HAP-1 (cell line): ENCODE data around the gene SCIN.

Experiments
- DNase-seq, 2 experiments: peaks; one replicate each; pipeline ENCODE4 v3.0.0-alpha.2; 2016 to 2020; ENCODE audit warnings: low spot score in 2 of 2
- H3K27me3 ChIP-seq: fragments of 250-450 bp; sonication (Bioruptor Pico); 2 replicates; pipeline ENCODE4 v1.5.1; 2020; ENCODE audit warnings: low read depth, mild to moderate bottlenecking, moderate library complexity
- H3K36me3 ChIP-seq: fragments of 250-450 bp; sonication (Bioruptor Pico); replicated peaks from 2 replicates; pipeline ENCODE4 v1.5.1; 2020; ENCODE audit warnings: mild to moderate bottlenecking
- H3K4me1 ChIP-seq: fragments of 250-450 bp; sonication (Bioruptor Pico); 2 replicates; pipeline ENCODE4 v1.5.1; 2020; ENCODE audit warnings: mild to moderate bottlenecking
- H3K4me3 ChIP-seq: fragments of 250-450 bp; sonication (Bioruptor Pico); 2 replicates; pipeline ENCODE4 v1.5.1; 2020; ENCODE audit warnings: mild to moderate bottlenecking, moderate library complexity
- H3K9me3 ChIP-seq: fragments of 250-450 bp; sonication (Bioruptor Pico); 2 replicates; pipeline ENCODE4 v1.5.1; 2020; ENCODE audit warnings: mild to moderate bottlenecking, moderate library complexity
- in situ Hi-C: fragments of 300-500 bp; cut with MboI; formaldehyde crosslinking; loops from 3 replicates; pipeline ENCODE4 v1.14.3; 2020; ENCODE audit warnings: low sequenced_read_pairs, inconsistent platforms, mixed read lengths

The SCIN gene

GRCh38 chr7:12609561-12609960, 39.0 kb downstream of the SCIN start:
- Histone ChIP-seq H3K4me3 (no peak overlapping the region), H3K4me1 (no peaks in the 10 kb centered on the region), H3K27me3 (no peaks in the 10 kb centered on the region; the same call in 1 of the 2 replicates), H3K9me3 (no peaks in the 10 kb centered on the region), H3K36me3 (no peaks in the 10 kb centered on the region)
- DNase-seq, result no peak
- in situ Hi-C loops, result no loop called here

GRCh38 chr7:12610899-12611298, 40.4 kb downstream of the SCIN start:
- no peaks in the 10 kb centered on the region for H3K4me1 ChIP-seq
- no peak for DNase-seq
- in situ Hi-C loops, result no loop called here

GRCh38 chr7:12612622-12613021, 42.1 kb downstream of the SCIN start:
- Histone ChIP-seq H3K4me3 (no peak overlapping the region), H3K4me1 (no peaks in the 10 kb centered on the region), H3K9me3 (no peaks in the 10 kb centered on the region), H3K36me3 (no peaks in the 10 kb centered on the region), H3K27me3 (no peaks in the 10 kb centered on the region; the same call in 1 of the 2 replicates)
- no peak for DNase-seq
- in situ Hi-C loops, result no loop called here

More at GRCh38 chr7:12610899-12611298, 40.4 kb downstream of the SCIN start:
- Histone ChIP-seq H3K4me3 (no peak overlapping the region), H3K36me3 (no peaks in the 10 kb centered on the region), H3K27me3 (no peaks in the 10 kb centered on the region; the same call in 1 of the 2 replicates), H3K9me3 (no peaks in the 10 kb centered on the region)

- no peak overlapping the region for H3K4me3 ChIP-seq
- H3K27me3 ChIP-seq, result no peaks in the 10 kb centered on the region
- in situ Hi-C loops, result loop anchor here (10.0 kb wide), 1 partner anchor 105 kb away; no protein-coding TSS in a partner anchor
- H3K9me3 ChIP-seq, result no peaks in the 10 kb centered on the region
- H3K36me3 ChIP-seq, result no peaks in the 10 kb centered on the region
- H3K4me1 ChIP-seq, result peaks cover 6% of the 10 kb centered on the region; the same call in 1 of the 2 replicates
- DNase-seq, result no peak
Measured at GRCh38 chr7:12619461-12620069, 49.0 kb downstream of the SCIN start.

- H3K27me3 ChIP-seq, result no peaks in the 10 kb centered on the region
- H3K9me3 ChIP-seq, result no peaks in the 10 kb centered on the region
- DNase-seq, result no peak
- H3K36me3 ChIP-seq, result no peaks in the 10 kb centered on the region
- H3K4me1 ChIP-seq, result peaks cover 6% of the 10 kb centered on the region; the same call in 1 of the 2 replicates
- H3K4me3 ChIP-seq, result no peak overlapping the region
- in situ Hi-C loops, result loop anchor here (10.0 kb wide), 1 partner anchor 106 kb away; no protein-coding TSS in a partner anchor
Measured at GRCh38 chr7:12620371-12620770, 49.9 kb downstream of the SCIN start.

- H3K27me3 ChIP-seq, result no peaks in the 10 kb centered on the region
- in situ Hi-C loops, result loop anchor here (10.0 kb wide), 1 partner anchor 108 kb away; no protein-coding TSS in a partner anchor
- no peak overlapping the region for H3K4me3 ChIP-seq
- no peak for DNase-seq
- H3K9me3 ChIP-seq, result no peaks in the 10 kb centered on the region
- peaks cover 6% of the 10 kb centered on the region; the same call in 1 of the 2 replicates for H3K4me1 ChIP-seq
- H3K36me3 ChIP-seq, result no peaks in the 10 kb centered on the region
Measured at GRCh38 chr7:12623223-12623622, 52.7 kb downstream of the SCIN start.

GRCh38 chr7:12623885-12624498, 53.5 kb downstream of the SCIN start:
- Histone ChIP-seq H3K4me1 (peaks cover 6% of the 10 kb centered on the region; the same call in 1 of the 2 replicates), H3K9me3 (no peaks in the 10 kb centered on the region), H3K27me3 (no peaks in the 10 kb centered on the region), H3K36me3 (no peaks in the 10 kb centered on the region), H3K4me3 (no peak overlapping the region)
- in situ Hi-C loops, result loop anchor here (10.0 kb wide), 1 partner anchor 109 kb away; no protein-coding TSS in a partner anchor
- peak in 1 of 2 experiments; percentile 54 for DNase-seq

GRCh38 chr7:12625836-12626235, 55.3 kb downstream of the SCIN start:
- H3K9me3 ChIP-seq, result no peaks in the 10 kb centered on the region
- no peaks in the 10 kb centered on the region for H3K27me3 ChIP-seq
- H3K4me3 ChIP-seq, result no peak overlapping the region
- H3K4me1 ChIP-seq, result peaks cover 13% of the 10 kb centered on the region
- in situ Hi-C loops, result loop anchor here (10.0 kb wide), 1 partner anchor 111 kb away; no protein-coding TSS in a partner anchor
- no peaks in the 10 kb centered on the region for H3K36me3 ChIP-seq
- no peak for DNase-seq

GRCh38 chr7:12629816-12630512, 59.4 kb downstream of the SCIN start:
- H3K4me3 ChIP-seq, result no peak overlapping the region
- H3K27me3 ChIP-seq, result no peaks in the 10 kb centered on the region
- H3K36me3 ChIP-seq, result no peaks in the 10 kb centered on the region
- no peak for DNase-seq
- peaks cover 10% of the 10 kb centered on the region for H3K4me1 ChIP-seq
- in situ Hi-C loops, result loop anchor here (10.0 kb wide), 2 partner anchors 115 to 635 kb away; no protein-coding TSS in a partner anchor
- no peaks in the 10 kb centered on the region for H3K9me3 ChIP-seq

- in situ Hi-C loops, result loop anchor here (10.0 kb wide), 1 partner anchor 634 kb away; no protein-coding TSS in a partner anchor
- DNase-seq, result peak; percentile 44 to 47
- H3K4me3 ChIP-seq, result no peak overlapping the region
Measured at GRCh38 chr7:12630513-12630819, 59.9 kb downstream of the SCIN start.

GRCh38 chr7:12633582-12633981, 63.1 kb downstream of the SCIN start:
- in situ Hi-C loops, result loop anchor here (10.0 kb wide), 1 partner anchor 631 kb away; no protein-coding TSS in a partner anchor
- no peaks in the 10 kb centered on the region for H3K36me3 ChIP-seq
- peaks cover 6% of the 10 kb centered on the region for H3K27me3 ChIP-seq
- no peaks in the 10 kb centered on the region for H3K9me3 ChIP-seq
- no peak overlapping the region for H3K4me3 ChIP-seq
- DNase-seq, result no peak
- peaks cover 10% of the 10 kb centered on the region for H3K4me1 ChIP-seq

More at GRCh38 chr7:12630513-12630819, 59.9 kb downstream of the SCIN start:
- no peaks in the 10 kb centered on the region for H3K36me3 ChIP-seq
- no peaks in the 10 kb centered on the region for H3K27me3 ChIP-seq
- H3K9me3 ChIP-seq, result no peaks in the 10 kb centered on the region
- peaks cover 10% of the 10 kb centered on the region for H3K4me1 ChIP-seq

- no peaks in the 10 kb centered on the region for H3K36me3 ChIP-seq
- no peaks in the 10 kb centered on the region for H3K9me3 ChIP-seq
- H3K4me3 ChIP-seq, result no peak overlapping the region
- in situ Hi-C loops, result loop anchor here (10.0 kb wide), 1 partner anchor 629 kb away; no protein-coding TSS in a partner anchor
- peaks cover 6% of the 10 kb centered on the region for H3K27me3 ChIP-seq
- DNase-seq, result no peak
- peaks cover 2% of the 10 kb centered on the region; the same call in 1 of the 2 replicates for H3K4me1 ChIP-seq
Measured at GRCh38 chr7:12635830-12636229, 65.3 kb downstream of the SCIN start.

- in situ Hi-C loops, result loop anchor here (10.0 kb wide), 1 partner anchor 627 kb away; no protein-coding TSS in a partner anchor
- DNase-seq, result no peak
- Histone ChIP-seq H3K36me3 (no peaks in the 10 kb centered on the region), H3K9me3 (no peaks in the 10 kb centered on the region), H3K4me3 (no peak overlapping the region), H3K27me3 (peaks cover 6% of the 10 kb centered on the region), H3K4me1 (no peaks in the 10 kb centered on the region)
Measured at GRCh38 chr7:12637328-12637727, 66.8 kb downstream of the SCIN start.
